ENCODE measurements around the gene UNC5C.

DNA sequence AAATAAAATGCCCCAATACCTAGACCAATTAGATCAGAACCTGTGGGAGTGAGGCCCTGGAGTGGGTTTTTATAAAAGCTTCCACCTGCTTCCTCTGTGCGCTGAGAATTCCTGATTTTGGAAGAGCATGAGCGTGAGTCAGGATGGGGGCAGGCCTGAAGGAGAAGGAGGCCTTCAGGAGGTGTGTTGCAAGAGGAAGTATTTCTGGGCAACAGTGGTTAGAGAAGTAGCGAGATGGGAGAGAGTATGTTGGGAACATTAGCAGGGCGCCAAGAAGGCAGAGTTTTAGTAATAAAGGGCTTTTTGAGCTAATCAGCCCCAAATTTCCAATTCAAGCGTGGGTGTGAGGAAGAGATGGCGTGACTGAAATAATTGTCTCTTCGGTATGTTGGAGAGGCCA lies 349.8 kb downstream of the UNC5C start:
- TF ChIP-seq, protein P1, sequence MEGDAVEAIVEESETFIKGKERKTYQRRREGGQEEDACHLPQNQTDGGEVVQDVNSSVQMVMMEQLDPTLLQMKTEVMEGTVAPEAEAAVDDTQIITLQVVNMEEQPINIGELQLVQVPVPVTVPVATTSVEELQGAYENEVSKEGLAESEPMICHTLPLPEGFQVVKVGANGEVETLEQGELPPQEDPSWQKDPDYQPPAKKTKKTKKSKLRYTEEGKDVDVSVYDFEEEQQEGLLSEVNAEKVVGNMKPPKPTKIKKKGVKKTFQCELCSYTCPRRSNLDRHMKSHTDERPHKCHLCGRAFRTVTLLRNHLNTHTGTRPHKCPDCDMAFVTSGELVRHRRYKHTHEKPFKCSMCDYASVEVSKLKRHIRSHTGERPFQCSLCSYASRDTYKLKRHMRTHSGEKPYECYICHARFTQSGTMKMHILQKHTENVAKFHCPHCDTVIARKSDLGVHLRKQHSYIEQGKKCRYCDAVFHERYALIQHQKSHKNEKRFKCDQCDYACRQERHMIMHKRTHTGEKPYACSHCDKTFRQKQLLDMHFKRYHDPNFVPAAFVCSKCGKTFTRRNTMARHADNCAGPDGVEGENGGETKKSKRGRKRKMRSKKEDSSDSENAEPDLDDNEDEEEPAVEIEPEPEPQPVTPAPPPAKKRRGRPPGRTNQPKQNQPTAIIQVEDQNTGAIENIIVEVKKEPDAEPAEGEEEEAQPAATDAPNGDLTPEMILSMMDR (IDR thresholded peaks at IDR 0.05; ENCODE audit: low read length), result no peak
- no peak for TF ChIP-seq EZH2 (IDR thresholded peaks at IDR 0.05; ENCODE audit: borderline replicate concordance, low read length)
